Measurements from ENCODE around the gene LIN37.
"Not testable (repeated sequence)": the region's sequence is repeated elsewhere in the genome, so short reads cannot be mapped to it uniquely, and the experiment has no call there.

Gene LIN37

DNA sequence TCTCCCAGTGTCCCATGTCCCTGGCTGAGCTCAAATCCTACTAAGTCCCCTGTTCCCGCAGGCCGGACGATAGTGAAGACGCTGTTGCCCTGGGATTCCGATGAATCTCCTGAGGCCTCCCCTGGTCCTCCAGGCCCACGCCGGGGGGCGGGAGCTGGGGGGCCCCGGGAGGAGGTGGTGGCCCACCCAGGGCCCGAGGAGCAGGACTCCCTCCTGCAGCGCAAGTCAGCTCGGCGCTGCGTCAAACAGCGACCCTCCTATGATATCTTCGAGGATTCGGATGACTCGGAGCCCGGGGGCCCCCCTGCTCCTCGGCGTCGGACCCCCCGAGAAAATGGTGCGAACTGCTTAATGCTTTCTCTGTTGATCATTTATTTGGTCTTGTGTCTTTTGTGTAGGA, 24.7 kb upstream of the LIN37 start:
- H3K27ac ChIP-seq (ENCODE audit: low read depth, low read length, poor library complexity, severe bottlenecking): no peak overlapping the region
- H3K36me3 ChIP-seq (ENCODE audit: insufficient read depth, low read length): peaks cover 83% of the 10 kb centered on the region
- H3F3A ChIP-seq (ENCODE audit: insufficient read depth, low read length): no peaks in the 10 kb centered on the region
- no peak overlapping the region for H3K4me2 ChIP-seq (ENCODE audit: low read length)
- no peaks in the 10 kb centered on the region for H4K20me1 ChIP-seq (ENCODE audit: insufficient read depth, low read length)
- no peak overlapping the region for H3K9ac ChIP-seq (ENCODE audit: low read length)
- TF ChIP-seq, protein P1, sequence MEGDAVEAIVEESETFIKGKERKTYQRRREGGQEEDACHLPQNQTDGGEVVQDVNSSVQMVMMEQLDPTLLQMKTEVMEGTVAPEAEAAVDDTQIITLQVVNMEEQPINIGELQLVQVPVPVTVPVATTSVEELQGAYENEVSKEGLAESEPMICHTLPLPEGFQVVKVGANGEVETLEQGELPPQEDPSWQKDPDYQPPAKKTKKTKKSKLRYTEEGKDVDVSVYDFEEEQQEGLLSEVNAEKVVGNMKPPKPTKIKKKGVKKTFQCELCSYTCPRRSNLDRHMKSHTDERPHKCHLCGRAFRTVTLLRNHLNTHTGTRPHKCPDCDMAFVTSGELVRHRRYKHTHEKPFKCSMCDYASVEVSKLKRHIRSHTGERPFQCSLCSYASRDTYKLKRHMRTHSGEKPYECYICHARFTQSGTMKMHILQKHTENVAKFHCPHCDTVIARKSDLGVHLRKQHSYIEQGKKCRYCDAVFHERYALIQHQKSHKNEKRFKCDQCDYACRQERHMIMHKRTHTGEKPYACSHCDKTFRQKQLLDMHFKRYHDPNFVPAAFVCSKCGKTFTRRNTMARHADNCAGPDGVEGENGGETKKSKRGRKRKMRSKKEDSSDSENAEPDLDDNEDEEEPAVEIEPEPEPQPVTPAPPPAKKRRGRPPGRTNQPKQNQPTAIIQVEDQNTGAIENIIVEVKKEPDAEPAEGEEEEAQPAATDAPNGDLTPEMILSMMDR (IDR thresholded peaks at IDR 0.05; ENCODE audit: low read length): no peak
- TF ChIP-seq EZH2 (IDR thresholded peaks at IDR 0.05; ENCODE audit: borderline replicate concordance, low read length): no peak
- no peak overlapping the region for H2AFZ ChIP-seq (ENCODE audit: low read length)
- H3K9me3 ChIP-seq (ENCODE audit: low read length): no peaks in the 10 kb centered on the region
- no peaks in the 10 kb centered on the region for H3K27me3 ChIP-seq (ENCODE audit: insufficient read depth, low read length)
- no peaks in the 10 kb centered on the region for H3K9me2 ChIP-seq (ENCODE audit: low read depth, low read length)
- peaks cover 5% of the 10 kb centered on the region for H3K79me2 ChIP-seq (ENCODE audit: insufficient read depth, low read length)
- no peak overlapping the region for H3K4me3 ChIP-seq (ENCODE audit: low read depth, low read length, poor library complexity, severe bottlenecking)
- peaks cover 11% of the 10 kb centered on the region for H3K4me1 ChIP-seq (ENCODE audit: insufficient read depth, low read length, severe bottlenecking)

DNA sequence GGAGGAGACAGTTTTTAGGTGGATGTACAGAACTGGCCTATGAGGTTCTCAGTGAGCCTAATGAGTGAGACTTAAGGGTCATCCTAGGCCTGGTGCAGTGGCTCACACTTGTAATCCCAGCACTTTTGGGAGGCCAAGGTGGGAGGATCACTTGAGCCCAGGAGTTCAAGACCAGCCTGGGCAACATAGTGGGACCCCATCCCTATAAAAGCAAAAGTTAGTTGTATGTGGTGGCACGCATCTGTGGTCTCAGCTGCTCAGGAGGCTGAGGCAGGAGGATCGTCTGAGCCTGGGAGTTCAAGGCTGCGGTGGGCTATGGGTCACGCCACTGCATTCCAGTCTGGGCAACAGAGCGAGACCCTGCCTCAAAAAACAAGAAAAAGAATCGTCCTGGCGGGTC, 24.2 kb upstream of the LIN37 start:
- H3F3A ChIP-seq (ENCODE audit: insufficient read depth, low read length); H3K4me2 ChIP-seq (ENCODE audit: low read length); H3K9me3 ChIP-seq (ENCODE audit: low read length); H3K79me2 ChIP-seq (ENCODE audit: insufficient read depth, low read length); H3K9me2 ChIP-seq (ENCODE audit: low read depth, low read length); H3K27me3 ChIP-seq (ENCODE audit: insufficient read depth, low read length); H3K27ac ChIP-seq (ENCODE audit: low read depth, low read length, poor library complexity, severe bottlenecking); H3K4me1 ChIP-seq (ENCODE audit: insufficient read depth, low read length, severe bottlenecking); H2AFZ ChIP-seq (ENCODE audit: low read length); H3K9ac ChIP-seq (ENCODE audit: low read length); H3K4me3 ChIP-seq (ENCODE audit: low read depth, low read length, poor library complexity, severe bottlenecking); H4K20me1 ChIP-seq (ENCODE audit: insufficient read depth, low read length): not testable (repeated sequence)
- H3K36me3 ChIP-seq (ENCODE audit: insufficient read depth, low read length): peaks cover 87% of the 10 kb centered on the region

- Histone ChIP-seq H3F3A (ENCODE audit: insufficient read depth, low read length) (no peaks in the 10 kb centered on the region), H3K9me2 (ENCODE audit: low read depth, low read length) (no peaks in the 10 kb centered on the region), H3K9me3 (ENCODE audit: low read length) (no peaks in the 10 kb centered on the region), H3K79me2 (ENCODE audit: insufficient read depth, low read length) (no peaks in the 10 kb centered on the region; the same call in 1 of the 2 replicates), H3K27me3 (ENCODE audit: insufficient read depth, low read length) (no peaks in the 10 kb centered on the region), H3K27ac (ENCODE audit: low read depth, low read length, poor library complexity, severe bottlenecking) (no peak overlapping the region), H3K36me3 (ENCODE audit: insufficient read depth, low read length) (peaks cover 89% of the 10 kb centered on the region), H3K9ac (ENCODE audit: low read length) (no peak overlapping the region), H3K4me2 (ENCODE audit: low read length) (no peak overlapping the region), H3K4me1 (ENCODE audit: insufficient read depth, low read length, severe bottlenecking) (peaks cover 2% of the 10 kb centered on the region), H4K20me1 (ENCODE audit: insufficient read depth, low read length) (no peaks in the 10 kb centered on the region), H2AFZ (ENCODE audit: low read length) (no peak overlapping the region), H3K4me3 (ENCODE audit: low read depth, low read length, poor library complexity, severe bottlenecking) (no peak overlapping the region)
- TF ChIP-seq EZH2 (IDR thresholded peaks at IDR 0.05; ENCODE audit: borderline replicate concordance, low read length): no peak
- TF ChIP-seq, protein P1 (IDR thresholded peaks at IDR 0.05; ENCODE audit: low read length): no peak
Observed at GRCh38 chr19:35724560-35724959, 23.8 kb upstream of the LIN37 start.

DNA sequence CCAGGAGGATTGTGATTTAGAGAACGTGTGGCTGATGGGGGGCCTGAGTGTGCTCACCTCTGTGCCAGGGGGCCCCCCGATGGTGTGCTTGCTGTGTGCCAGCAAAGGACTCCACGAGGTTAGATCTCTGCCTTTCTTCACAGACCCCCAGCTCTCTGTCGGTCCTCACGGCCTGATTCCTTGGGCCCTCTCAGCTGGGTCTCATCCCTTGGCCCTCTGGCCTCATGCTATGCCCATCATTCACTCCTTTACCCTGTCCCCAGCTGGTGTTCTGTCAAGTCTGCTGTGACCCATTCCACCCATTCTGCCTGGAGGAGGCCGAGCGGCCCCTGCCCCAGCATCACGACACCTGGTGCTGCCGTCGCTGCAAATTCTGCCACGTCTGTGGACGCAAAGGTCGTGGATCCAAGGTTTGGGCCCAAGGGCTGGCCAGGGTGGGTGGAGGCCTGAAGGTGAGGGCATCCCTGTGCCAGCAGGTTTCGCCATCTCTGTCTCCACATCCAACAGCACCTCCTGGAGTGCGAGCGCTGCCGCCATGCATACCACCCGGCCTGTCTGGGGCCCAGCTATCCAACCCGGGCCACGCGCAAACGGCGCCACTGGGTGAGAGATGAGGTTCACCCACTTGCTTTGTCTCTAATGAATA, 23.0 kb upstream of the LIN37 start:
- no peak overlapping the region for H2AFZ ChIP-seq (ENCODE audit: low read length)
- H3K9me2 ChIP-seq (ENCODE audit: low read depth, low read length): no peaks in the 10 kb centered on the region
- no peaks in the 10 kb centered on the region for H4K20me1 ChIP-seq (ENCODE audit: insufficient read depth, low read length)
- no peak overlapping the region for H3K9ac ChIP-seq (ENCODE audit: low read length)
- TF ChIP-seq, protein P1 (IDR thresholded peaks at IDR 0.05; ENCODE audit: low read length): no peak
- no peak for TF ChIP-seq EZH2 (IDR thresholded peaks at IDR 0.05; ENCODE audit: borderline replicate concordance, low read length)
- H3K36me3 ChIP-seq (ENCODE audit: insufficient read depth, low read length): peaks cover 90% of the 10 kb centered on the region
- no peak overlapping the region for H3K4me2 ChIP-seq (ENCODE audit: low read length)
- no peaks in the 10 kb centered on the region for H3K27me3 ChIP-seq (ENCODE audit: insufficient read depth, low read length)
- no peaks in the 10 kb centered on the region for H3K79me2 ChIP-seq (ENCODE audit: insufficient read depth, low read length)
- no peaks in the 10 kb centered on the region for H3F3A ChIP-seq (ENCODE audit: insufficient read depth, low read length)
- H3K27ac ChIP-seq (ENCODE audit: low read depth, low read length, poor library complexity, severe bottlenecking): no peak overlapping the region
- H3K9me3 ChIP-seq (ENCODE audit: low read length): no peaks in the 10 kb centered on the region
- H3K4me1 ChIP-seq (ENCODE audit: insufficient read depth, low read length, severe bottlenecking): no peaks in the 10 kb centered on the region
- no peak overlapping the region for H3K4me3 ChIP-seq (ENCODE audit: low read depth, low read length, poor library complexity, severe bottlenecking)
